22Rv1 (cell line): ENCODE measurements around the gene CLCA2.
"Not testable (repeated sequence)": the region's sequence is repeated elsewhere in the genome, so short reads cannot be mapped to it uniquely, and the experiment has no call there.

Experiments
- H3K27ac ChIP-seq: fragments of 450-650 bp; 2 replicates; pipeline ENCODE4 v1.5.1; 2017
- ZFX ChIP-seq: fragments of 450-650 bp; IDR thresholded peaks from 2 replicates; pipeline ENCODE4 v1.6.1; 2017; ENCODE audit warnings: antibody characterized with exemption, borderline replicate concordance
- TF ChIP-seq, protein P1 (sequence below): fragments of 450-650 bp; IDR thresholded peaks from 2 replicates; pipeline ENCODE4 v1.5.1; 2017; ENCODE audit warnings: mild to moderate bottlenecking

The CLCA2 gene

DNA sequence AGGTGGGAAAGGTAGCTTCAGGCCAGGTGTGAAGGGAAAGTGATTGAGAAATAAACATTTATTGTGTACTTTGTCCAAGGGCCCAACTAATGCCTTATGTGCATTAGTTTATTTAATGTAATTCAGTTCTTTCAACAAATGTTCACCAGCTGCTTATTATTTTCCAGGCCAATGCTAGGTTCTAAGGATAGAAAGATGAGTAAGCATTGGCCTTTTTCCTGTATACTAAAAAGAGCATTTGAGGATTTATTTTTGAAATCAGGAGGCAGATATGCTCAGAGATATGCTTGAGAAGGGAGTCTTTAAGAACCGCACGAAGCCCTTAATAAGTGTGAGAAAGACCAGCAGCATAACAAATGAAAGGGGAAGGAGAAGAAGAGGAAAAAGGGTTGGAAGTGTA is 76.7 kb downstream of the CLCA2 start:
- no peak overlapping the region for H3K27ac ChIP-seq
- TF ChIP-seq, protein P1, sequence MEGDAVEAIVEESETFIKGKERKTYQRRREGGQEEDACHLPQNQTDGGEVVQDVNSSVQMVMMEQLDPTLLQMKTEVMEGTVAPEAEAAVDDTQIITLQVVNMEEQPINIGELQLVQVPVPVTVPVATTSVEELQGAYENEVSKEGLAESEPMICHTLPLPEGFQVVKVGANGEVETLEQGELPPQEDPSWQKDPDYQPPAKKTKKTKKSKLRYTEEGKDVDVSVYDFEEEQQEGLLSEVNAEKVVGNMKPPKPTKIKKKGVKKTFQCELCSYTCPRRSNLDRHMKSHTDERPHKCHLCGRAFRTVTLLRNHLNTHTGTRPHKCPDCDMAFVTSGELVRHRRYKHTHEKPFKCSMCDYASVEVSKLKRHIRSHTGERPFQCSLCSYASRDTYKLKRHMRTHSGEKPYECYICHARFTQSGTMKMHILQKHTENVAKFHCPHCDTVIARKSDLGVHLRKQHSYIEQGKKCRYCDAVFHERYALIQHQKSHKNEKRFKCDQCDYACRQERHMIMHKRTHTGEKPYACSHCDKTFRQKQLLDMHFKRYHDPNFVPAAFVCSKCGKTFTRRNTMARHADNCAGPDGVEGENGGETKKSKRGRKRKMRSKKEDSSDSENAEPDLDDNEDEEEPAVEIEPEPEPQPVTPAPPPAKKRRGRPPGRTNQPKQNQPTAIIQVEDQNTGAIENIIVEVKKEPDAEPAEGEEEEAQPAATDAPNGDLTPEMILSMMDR = no peak
- TF ChIP-seq ZFX = no peak

GRCh38 chr1:86502125-86502646 is 78.2 kb downstream of the CLCA2 start:
- TF ChIP-seq, protein P1 = peak; percentile 66
- not testable (repeated sequence) for H3K27ac ChIP-seq

- no peak overlapping the region for H3K27ac ChIP-seq
- TF ChIP-seq, protein P1 = no peak; the same call in 1 of the 2 replicates
- no peak for TF ChIP-seq ZFX
Measured at GRCh38 chr1:86502721-86503405, 78.9 kb downstream of the CLCA2 start.

GRCh38 chr1:86503406-86504136 is 79.6 kb downstream of the CLCA2 start:
- TF ChIP-seq, protein P1 = no peak
- TF ChIP-seq ZFX = no peak
- no peak overlapping the region for H3K27ac ChIP-seq

DNA sequence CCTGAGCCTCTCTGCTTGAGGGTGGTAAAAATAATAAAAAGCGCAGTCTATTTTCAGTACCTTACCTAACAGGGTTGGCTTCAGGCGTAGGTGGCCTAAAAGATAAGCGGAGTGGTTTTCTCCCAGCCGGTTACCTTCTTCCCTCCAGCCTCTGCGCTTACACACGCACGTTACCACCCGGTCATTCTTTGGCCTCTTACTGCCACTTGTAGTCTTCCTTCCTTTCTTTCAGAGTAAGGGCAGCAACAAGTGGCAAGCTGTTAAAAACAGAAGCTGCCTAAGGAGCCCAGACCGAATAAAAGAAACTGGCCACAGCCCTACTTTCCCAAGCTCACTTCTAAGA is 80.1 kb downstream of the CLCA2 start:
- TF ChIP-seq, protein P1 = no peak
- no peak for TF ChIP-seq ZFX
- peak overlapping the region; percentile 51; the same call in 1 of the 2 replicates for H3K27ac ChIP-seq

DNA sequence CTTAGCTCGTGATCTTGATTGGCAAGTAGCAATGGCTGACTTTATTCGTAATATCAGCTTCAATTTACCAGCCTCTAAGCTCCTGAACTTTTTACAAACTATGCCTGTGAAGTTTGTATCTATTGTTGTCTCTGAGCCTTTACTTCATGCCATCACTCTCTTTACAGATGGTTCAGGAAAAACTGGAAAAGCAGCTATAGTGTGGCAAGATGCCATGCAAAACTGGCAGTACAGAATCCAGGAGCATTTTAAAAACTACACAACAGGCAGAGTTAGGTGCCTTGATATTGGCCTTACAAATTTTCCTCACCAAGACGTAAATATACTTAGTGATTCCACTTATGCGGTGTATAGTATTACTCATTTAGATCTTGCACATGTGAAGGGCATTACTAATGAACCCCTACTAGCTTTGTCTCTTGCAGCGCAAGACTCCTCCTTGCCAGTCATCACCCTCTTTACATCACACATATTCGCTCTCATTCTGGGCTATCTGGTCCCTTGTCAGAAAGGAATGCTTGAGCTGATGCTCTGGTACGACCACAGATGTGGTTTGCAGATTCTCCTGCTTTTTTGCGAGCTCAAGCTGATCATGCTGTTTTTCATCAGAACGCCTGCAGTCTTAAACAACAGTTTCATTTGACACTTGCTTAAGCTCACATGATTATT is 81.1 kb downstream of the CLCA2 start:
- H3K27ac ChIP-seq = peak overlapping the region; percentile 51
- TF ChIP-seq, protein P1 = no peak
- TF ChIP-seq ZFX = no peak

GRCh38 chr1:86505564-86505902 is 81.6 kb downstream of the CLCA2 start:
- TF ChIP-seq, protein P1 = no peak
- no peak for TF ChIP-seq ZFX
- no peak overlapping the region for H3K27ac ChIP-seq
